A673 (cell line): ENCODE results near the gene SORBS2. TPM values are rescaled to one million over a fixed set of nuclear protein-coding genes. Genes with fewer than 3 reads are reported as not detected.

Experiments used
- BruUV-seq: library from RNA; stranded (reverse); fragments of 400-500 nt; replicated peaks from 2 replicates; lab custom pipeline; 2021; lab: Mats Ljungman, UMichigan
- CTCF ChIA-PET: fragments of 300-600 bp; sonication (Branson Sonifier 250); formaldehyde crosslinking; loops from one replicate; lab custom pipeline; 2022; ENCODE audit warnings: antibody characterized with exemption; lab: Charles Lee
- POLR2A ChIA-PET: fragments of 300-600 bp; sonication (Branson Sonifier 250); formaldehyde crosslinking; loops from one replicate; lab custom pipeline; 2022; ENCODE audit warnings: antibody characterized with exemption; ENCODE audit not compliant: low non-redundant PET; lab: Charles Lee
- DNase-seq: peaks from one replicate; pipeline ENCODE4 v3.0.0-alpha.2; 2015; ENCODE audit warnings: low spot score
- H3K27ac ChIP-seq: fragments of 200-600 bp; sonication (generic); 2 replicates; pipeline ENCODE4 v1.5.1; 2016; ENCODE audit warnings: mixed run types, low read depth, mild to moderate bottlenecking, mixed read lengths, antibody characterized with exemption, low read length; ENCODE audit not compliant: poor library complexity, severe bottlenecking
- H3K27me3 ChIP-seq: fragments of 200-600 bp; sonication (generic); replicated peaks from 2 replicates; pipeline ENCODE4 v1.6.1; 2017; ENCODE audit warnings: mixed run types, low read depth, mild to moderate bottlenecking, mixed read lengths, antibody characterized with exemption, low read length; ENCODE audit not compliant: insufficient read depth, poor library complexity
- H3K36me3 ChIP-seq: fragments of 200-600 bp; sonication (generic); 2 replicates; pipeline ENCODE4 v1.6.1; 2016; ENCODE audit warnings: mixed run types, mild to moderate bottlenecking, mixed read lengths, antibody characterized with exemption, low read length; ENCODE audit not compliant: insufficient read depth, poor library complexity, severe bottlenecking
- H3K4me1 ChIP-seq: fragments of 200-600 bp; sonication (generic); 2 replicates; pipeline ENCODE4 v1.6.1; 2017; ENCODE audit warnings: mixed run types, mild to moderate bottlenecking, mixed read lengths, antibody characterized with exemption, low read length; ENCODE audit not compliant: insufficient read depth, poor library complexity, severe bottlenecking
- H3K4me3 ChIP-seq: fragments of 200-600 bp; sonication (generic); 2 replicates; pipeline ENCODE4 v1.5.1; 2016; ENCODE audit warnings: low read depth, mixed run types, mild to moderate bottlenecking, mixed read lengths, low read length; ENCODE audit not compliant: poor library complexity, severe bottlenecking
- H3K9me3 ChIP-seq: fragments of 200-600 bp; sonication (generic); 2 replicates; pipeline ENCODE4 v1.6.1; 2016; ENCODE audit warnings: mixed run types, low read depth, mild to moderate bottlenecking, mixed read lengths, antibody characterized with exemption, low read length; ENCODE audit not compliant: poor library complexity, severe bottlenecking
- EZH2 ChIP-seq: fragments of 200-600 bp; sonication (generic); IDR thresholded peaks from 2 replicates; pipeline ENCODE4 v1.6.1; 2017; ENCODE audit warnings: borderline replicate concordance, low read depth, mild to moderate bottlenecking, mixed read lengths, antibody characterized with exemption, low read length; ENCODE audit not compliant: poor library complexity, severe bottlenecking
- intact Hi-C: fragments of 100-400 bp; cut with micrococcal nuclease; formaldehyde crosslinking; loops from one replicate; pipeline ENCODE4 v1.10.0; 2022; ENCODE audit not compliant: unreplicated experiment
- total RNA-seq: library from RNA; stranded (reverse); gene quantifications from 2 replicates; pipeline ENCODE4 v1.2.3, GENCODE V29; 2021
- TF ChIP-seq, protein P1 (sequence below): fragments of 300-800, 200-600 bp; sonication (generic); conservative IDR thresholded peaks from 2 replicates; pipeline ENCODE4 v1.5.1; 2017; ENCODE audit warnings: low read depth, mild to moderate bottlenecking, antibody characterized with exemption, low read length, moderate library complexity, mixed read lengths

Gene SORBS2
- total RNA-seq, 1 experiment from 2014 or later = not detected

DNA sequence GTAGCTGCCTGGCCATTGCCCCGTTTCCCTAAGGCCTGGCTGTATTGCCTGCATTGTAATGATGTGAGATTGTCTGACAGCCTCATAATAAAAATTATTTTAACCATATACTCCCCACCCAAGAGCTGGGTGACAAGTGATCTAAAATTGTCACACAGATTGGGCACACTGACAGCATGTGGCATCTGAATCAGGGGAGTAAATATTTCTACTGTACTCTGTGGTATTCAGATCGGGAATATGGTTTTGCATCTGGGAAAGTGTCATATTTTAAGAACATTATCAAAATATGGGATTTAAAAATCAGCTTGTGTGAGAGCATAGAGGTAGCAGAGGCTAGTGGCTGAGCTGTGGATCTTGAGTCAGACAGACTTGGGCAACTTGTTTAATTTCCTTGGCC is 140.9 kb downstream of the SORBS2 start:
- TF ChIP-seq, protein P1, sequence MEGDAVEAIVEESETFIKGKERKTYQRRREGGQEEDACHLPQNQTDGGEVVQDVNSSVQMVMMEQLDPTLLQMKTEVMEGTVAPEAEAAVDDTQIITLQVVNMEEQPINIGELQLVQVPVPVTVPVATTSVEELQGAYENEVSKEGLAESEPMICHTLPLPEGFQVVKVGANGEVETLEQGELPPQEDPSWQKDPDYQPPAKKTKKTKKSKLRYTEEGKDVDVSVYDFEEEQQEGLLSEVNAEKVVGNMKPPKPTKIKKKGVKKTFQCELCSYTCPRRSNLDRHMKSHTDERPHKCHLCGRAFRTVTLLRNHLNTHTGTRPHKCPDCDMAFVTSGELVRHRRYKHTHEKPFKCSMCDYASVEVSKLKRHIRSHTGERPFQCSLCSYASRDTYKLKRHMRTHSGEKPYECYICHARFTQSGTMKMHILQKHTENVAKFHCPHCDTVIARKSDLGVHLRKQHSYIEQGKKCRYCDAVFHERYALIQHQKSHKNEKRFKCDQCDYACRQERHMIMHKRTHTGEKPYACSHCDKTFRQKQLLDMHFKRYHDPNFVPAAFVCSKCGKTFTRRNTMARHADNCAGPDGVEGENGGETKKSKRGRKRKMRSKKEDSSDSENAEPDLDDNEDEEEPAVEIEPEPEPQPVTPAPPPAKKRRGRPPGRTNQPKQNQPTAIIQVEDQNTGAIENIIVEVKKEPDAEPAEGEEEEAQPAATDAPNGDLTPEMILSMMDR = no peak
- Histone ChIP-seq H3K27ac (no peak overlapping the region), H3K4me3 (no peak overlapping the region), H3K36me3 (no peaks in the 10 kb centered on the region), H3K27me3 (peaks cover 5% of the 10 kb centered on the region), H3K4me1 (no peaks in the 10 kb centered on the region), H3K9me3 (no peaks in the 10 kb centered on the region)
- no peak for DNase-seq
- no TSS peak for BruUV-seq
- intact Hi-C loops = no loop called here
- CTCF ChIA-PET = no interaction called here
- POLR2A ChIA-PET = no interaction called here

DNA sequence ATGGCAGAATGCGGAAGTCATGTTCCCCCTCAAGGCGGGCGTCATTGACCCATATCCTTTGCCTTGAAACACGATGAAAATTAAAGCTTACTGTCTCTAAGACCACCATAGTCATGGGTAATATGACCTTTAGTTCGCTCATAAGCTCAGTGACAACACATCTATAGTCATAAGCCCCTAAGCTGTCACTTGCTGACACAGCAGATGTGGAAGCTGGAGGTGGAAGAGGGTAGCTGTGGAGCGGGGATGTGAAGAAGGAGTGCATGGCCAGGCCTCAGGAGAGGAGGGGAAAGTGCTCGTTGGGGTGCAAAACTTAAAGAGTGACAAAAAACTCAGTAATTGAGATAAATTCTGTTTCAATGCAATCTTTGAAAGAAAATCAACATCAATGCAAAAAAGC is 142.7 kb downstream of the SORBS2 start:
- no TSS peak for BruUV-seq
- Histone ChIP-seq H3K27me3 (peaks cover 5% of the 10 kb centered on the region), H3K9me3 (no peaks in the 10 kb centered on the region), H3K27ac (no peak overlapping the region), H3K36me3 (no peaks in the 10 kb centered on the region), H3K4me1 (no peaks in the 10 kb centered on the region), H3K4me3 (no peak overlapping the region)
- intact Hi-C loops = no loop called here
- no peak for DNase-seq
- TF ChIP-seq, protein P1 = no peak
- TF ChIP-seq EZH2 = no peak
- POLR2A ChIA-PET = no interaction called here
- CTCF ChIA-PET = no interaction called here

DNA sequence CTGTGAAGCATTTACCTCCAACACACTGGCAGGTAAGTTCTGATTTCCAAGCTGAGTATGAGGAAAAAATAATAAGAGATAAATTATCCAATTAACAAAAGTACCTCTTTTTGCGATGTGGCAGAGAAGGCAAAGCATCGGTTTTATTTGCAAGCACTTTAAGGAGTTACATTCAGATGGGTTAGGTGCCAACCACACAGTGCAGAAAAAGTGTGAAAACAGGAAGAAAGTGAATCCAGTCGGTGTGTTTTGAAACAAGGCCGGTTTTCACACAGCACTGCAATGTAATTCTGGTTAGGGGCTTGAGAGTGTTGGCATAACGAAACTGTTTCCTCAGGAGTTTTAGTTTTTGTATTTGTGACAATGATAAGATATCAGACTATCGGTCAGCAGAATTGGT is 145.8 kb downstream of the SORBS2 start:
- ChIA-PET CTCF (no interaction called here), POLR2A (no interaction called here)
- intact Hi-C loops = no loop called here
- Histone ChIP-seq H3K27ac (no peak overlapping the region), H3K4me1 (no peaks in the 10 kb centered on the region), H3K9me3 (no peaks in the 10 kb centered on the region), H3K36me3 (no peaks in the 10 kb centered on the region), H3K4me3 (no peak overlapping the region), H3K27me3 (peaks cover 5% of the 10 kb centered on the region)
- no peak for TF ChIP-seq EZH2
- TF ChIP-seq, protein P1 = no peak
- no TSS peak for BruUV-seq
- no peak for DNase-seq
